Activated CD8-positive, alpha-beta T cell treated with anti-CD3 and anti-CD28 coated beads for 36 hours (primary cell): ENCODE results near the gene AFF1. TPM values are rescaled to one million over a fixed set of nuclear protein-coding genes. Genes with fewer than 3 reads are reported as not detected.

Experiments
- ATAC-seq: fragments of 200-7000 bp; cut with Tn5 transposase; one replicate; pipeline ENCODE4 v1.10.0; 2021; ENCODE audit warnings: mild to moderate bottlenecking, moderate library complexity
- CTCF ChIA-PET: fragments of 350-600 bp; sonication (Branson Sonifier 250); formaldehyde crosslinking; loops from one replicate; lab custom pipeline; 2021; ENCODE audit warnings: antibody characterized with exemption; lab: Charles Lee
- POLR2A ChIA-PET: fragments of 350-600 bp; sonication (Branson Sonifier 250); formaldehyde crosslinking; loops from one replicate; lab custom pipeline; 2021; ENCODE audit warnings: antibody characterized with exemption; lab: Charles Lee
- DNase-seq: peaks from one replicate; pipeline ENCODE4 v3.0.0-alpha.2; 2020
- H3K27ac Mint-ChIP-seq: one replicate; pipeline ENCODE4 v1.8.0; 2021; ENCODE audit warnings: mild to moderate bottlenecking, mixed read lengths
- H3K27me3 Mint-ChIP-seq: one replicate; pipeline ENCODE4 v1.8.0; 2021; ENCODE audit warnings: mixed read lengths
- H3K36me3 Mint-ChIP-seq: one replicate; pipeline ENCODE4 v1.8.0; 2021; ENCODE audit warnings: low read depth, mixed read lengths
- H3K4me1 Mint-ChIP-seq: one replicate; pipeline ENCODE4 v1.8.0; 2021; ENCODE audit warnings: low read depth, mixed read lengths
- H3K4me3 Mint-ChIP-seq: one replicate; pipeline ENCODE4 v1.8.0; 2021; ENCODE audit warnings: mild to moderate bottlenecking, moderate library complexity, mixed read lengths
- H3K9me3 Mint-ChIP-seq: one replicate; pipeline ENCODE4 v1.8.0; 2021; ENCODE audit warnings: mixed read lengths
- intact Hi-C: fragments of 100-400 bp; cut with micrococcal nuclease; formaldehyde crosslinking; loops from one replicate; pipeline ENCODE4 v1.10.0; 2022
- total RNA-seq, 2 experiments: library from RNA; stranded (reverse); gene quantifications; one replicate each; pipeline ENCODE4 v1.2.3, GENCODE V29; 2021
- TF ChIP-seq, protein P1 (sequence below): fragments of 200-600 bp; IDR thresholded peaks from one replicate; pipeline ENCODE4 v1.8.0; 2022; ENCODE audit warnings: antibody characterized with exemption, mild to moderate bottlenecking

Gene AFF1
- total RNA-seq, 2 experiments from 2014 or later = 40.3 to 45.4 TPM

DNA sequence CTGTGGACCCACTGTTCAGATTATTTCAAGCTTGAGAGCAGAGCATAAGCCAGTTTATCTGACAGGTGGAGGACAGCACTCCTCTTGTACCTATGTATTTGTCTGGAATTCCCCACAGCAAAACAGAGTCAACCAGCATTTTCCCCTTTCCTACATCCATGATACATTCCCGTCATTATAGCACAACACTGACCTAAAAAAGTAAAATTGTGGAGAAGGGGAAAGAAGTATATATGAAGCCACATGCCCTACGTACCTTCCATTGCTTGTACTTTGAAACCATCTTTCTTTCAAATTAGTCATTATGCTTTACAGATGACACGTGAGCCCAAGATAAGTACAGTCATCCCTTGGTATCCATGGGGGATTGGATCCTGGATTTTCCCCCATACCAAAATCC is 212.3 kb downstream of the AFF1 start:
- H3K4me3 Mint-ChIP-seq = no peak overlapping the region
- CTCF ChIA-PET = interaction anchor here (1.2 to 1.5 kb wide), 2 partner anchors 88 to 91 kb away, joined by 4 to 6 read pairs; no protein-coding TSS in a partner anchor
- TF ChIP-seq, protein P1, sequence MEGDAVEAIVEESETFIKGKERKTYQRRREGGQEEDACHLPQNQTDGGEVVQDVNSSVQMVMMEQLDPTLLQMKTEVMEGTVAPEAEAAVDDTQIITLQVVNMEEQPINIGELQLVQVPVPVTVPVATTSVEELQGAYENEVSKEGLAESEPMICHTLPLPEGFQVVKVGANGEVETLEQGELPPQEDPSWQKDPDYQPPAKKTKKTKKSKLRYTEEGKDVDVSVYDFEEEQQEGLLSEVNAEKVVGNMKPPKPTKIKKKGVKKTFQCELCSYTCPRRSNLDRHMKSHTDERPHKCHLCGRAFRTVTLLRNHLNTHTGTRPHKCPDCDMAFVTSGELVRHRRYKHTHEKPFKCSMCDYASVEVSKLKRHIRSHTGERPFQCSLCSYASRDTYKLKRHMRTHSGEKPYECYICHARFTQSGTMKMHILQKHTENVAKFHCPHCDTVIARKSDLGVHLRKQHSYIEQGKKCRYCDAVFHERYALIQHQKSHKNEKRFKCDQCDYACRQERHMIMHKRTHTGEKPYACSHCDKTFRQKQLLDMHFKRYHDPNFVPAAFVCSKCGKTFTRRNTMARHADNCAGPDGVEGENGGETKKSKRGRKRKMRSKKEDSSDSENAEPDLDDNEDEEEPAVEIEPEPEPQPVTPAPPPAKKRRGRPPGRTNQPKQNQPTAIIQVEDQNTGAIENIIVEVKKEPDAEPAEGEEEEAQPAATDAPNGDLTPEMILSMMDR = no peak
- peaks cover 3% of the 10 kb centered on the region for H3K4me1 Mint-ChIP-seq
- H3K27me3 Mint-ChIP-seq = no peaks in the 10 kb centered on the region
- no peak overlapping the region for H3K27ac Mint-ChIP-seq
- ATAC-seq = no peak
- intact Hi-C loops = no loop called here
- no peaks in the 10 kb centered on the region for H3K9me3 Mint-ChIP-seq
- POLR2A ChIA-PET = no interaction called here
- DNase-seq = no peak
- peaks cover 4% of the 10 kb centered on the region for H3K36me3 Mint-ChIP-seq

DNA sequence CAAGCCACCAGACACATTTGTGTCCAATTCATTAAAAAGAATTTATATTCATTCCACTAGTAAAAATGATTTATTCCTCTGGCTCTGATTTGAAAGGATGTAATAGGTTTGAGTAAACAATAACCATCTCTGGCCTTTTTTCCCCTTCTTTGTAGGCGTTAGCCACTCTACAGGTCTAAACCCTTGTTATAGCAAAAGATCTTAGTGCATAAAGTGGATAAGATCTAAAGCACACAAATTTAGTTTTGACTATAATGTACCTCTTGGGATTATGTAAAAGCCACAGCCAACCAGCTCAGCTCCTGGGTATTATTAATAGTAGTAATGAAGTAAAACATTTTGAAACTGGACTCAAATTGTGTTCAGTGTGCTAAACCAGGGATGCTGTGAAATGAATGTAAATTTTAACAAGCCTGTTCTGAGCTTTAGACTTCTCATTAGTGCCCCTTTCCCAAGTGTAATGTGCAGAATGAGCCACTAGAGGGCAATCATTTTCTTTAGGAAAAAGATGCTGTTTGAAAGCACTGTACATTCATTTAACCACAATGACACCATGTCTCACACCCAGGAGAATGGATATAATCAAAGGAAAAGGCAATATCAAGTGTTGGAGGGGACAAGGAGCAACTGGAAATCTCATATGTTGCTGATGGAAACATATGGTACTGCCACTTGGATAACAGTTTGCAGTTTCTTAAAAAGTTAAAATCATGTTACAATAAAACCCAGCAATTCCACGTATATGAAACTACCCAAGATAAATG is 215.9 kb downstream of the AFF1 start:
- intact Hi-C loops = loop anchor here (2.0 kb wide), 1 partner anchor 84 kb away; no protein-coding TSS in a partner anchor
- no peaks in the 10 kb centered on the region for H3K36me3 Mint-ChIP-seq
- CTCF ChIA-PET = interaction anchor here (0.6 to 3.4 kb wide), 33 partner anchors 8 to 228 kb away, joined by 3 to 50 read pairs (median 4); partner anchors contain the start of gene KLHL8
- DNase-seq = peak; percentile 59
- ATAC-seq = peak; percentile 88
- no peaks in the 10 kb centered on the region for H3K4me1 Mint-ChIP-seq
- POLR2A ChIA-PET = no interaction called here
- TF ChIP-seq, protein P1 = peak; percentile 94
- H3K27ac Mint-ChIP-seq = no peak overlapping the region
- H3K9me3 Mint-ChIP-seq = no peaks in the 10 kb centered on the region
- no peak overlapping the region for H3K4me3 Mint-ChIP-seq
- H3K27me3 Mint-ChIP-seq = no peaks in the 10 kb centered on the region

DNA sequence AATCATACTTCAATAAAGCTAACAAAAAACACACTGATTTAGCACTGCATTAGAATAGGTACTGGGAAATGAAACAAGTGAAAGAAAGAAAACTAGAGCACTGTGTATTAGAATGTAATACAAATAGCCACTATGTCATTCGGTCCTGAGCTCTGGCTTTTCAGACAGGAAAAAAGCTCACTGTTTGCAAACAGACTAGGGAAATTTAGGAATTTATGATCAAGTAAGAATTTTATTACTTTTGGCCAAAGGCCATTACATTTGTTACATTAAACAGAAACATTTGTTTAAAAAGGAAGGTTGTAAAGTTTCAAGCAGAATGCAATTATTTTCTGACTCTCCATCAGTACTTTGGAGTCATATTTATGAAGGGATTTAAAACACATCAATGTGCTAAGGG is 216.9 kb downstream of the AFF1 start:
- intact Hi-C loops = loop anchor here (2.0 kb wide), 1 partner anchor 83 kb away; no protein-coding TSS in a partner anchor
- H3K4me3 Mint-ChIP-seq = no peak overlapping the region
- ATAC-seq (no peak), DNase-seq (no peak)
- H3K36me3 Mint-ChIP-seq = no peaks in the 10 kb centered on the region
- TF ChIP-seq, protein P1 = no peak
- no peaks in the 10 kb centered on the region for H3K9me3 Mint-ChIP-seq
- H3K27me3 Mint-ChIP-seq = no peaks in the 10 kb centered on the region
- CTCF ChIA-PET = interaction anchor here (0.8 to 3.4 kb wide), 17 partner anchors 9 to 229 kb away, joined by 3 to 50 read pairs (median 6); partner anchors contain the start of gene KLHL8
- POLR2A ChIA-PET = no interaction called here
- H3K27ac Mint-ChIP-seq = no peak overlapping the region
- H3K4me1 Mint-ChIP-seq = no peaks in the 10 kb centered on the region

DNA sequence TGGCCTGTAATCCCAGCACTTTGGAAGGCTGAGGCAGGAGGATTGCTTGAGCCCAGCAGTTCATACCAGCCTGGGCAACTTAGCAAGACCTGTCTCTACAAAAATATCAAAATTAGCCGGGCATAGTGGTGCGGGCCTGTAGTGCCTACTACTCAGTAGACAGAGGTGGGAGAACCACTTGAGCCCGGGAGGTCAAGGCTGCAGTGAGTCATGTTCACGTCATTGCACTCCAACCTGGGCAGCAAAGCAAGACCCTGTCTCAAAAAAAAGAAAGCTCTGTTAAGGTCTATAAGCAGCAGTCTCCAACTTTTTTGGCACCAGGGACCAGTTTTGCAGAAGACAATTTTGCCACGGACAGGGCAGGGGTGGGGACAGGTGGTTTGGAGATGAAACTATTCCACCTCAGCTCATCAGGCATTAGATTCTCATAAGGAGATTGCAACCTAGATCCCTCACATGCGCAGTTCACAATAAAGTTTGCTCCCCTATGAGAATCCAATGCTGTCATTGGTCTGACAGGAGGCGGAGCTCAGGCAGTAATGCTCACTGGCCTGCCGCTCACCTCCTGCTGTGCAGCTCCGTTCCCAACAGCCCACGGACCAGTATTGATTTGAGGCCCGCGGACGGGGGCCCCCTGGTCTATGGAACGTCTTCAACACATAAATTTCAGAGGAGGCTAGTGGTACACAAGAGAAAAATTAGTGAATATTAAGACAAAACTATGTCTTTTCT is 217.7 kb downstream of the AFF1 start:
- Mint-ChIP-seq H3K36me3 (no peaks in the 10 kb centered on the region), H3K9me3 (no peaks in the 10 kb centered on the region), H3K4me1 (no peaks in the 10 kb centered on the region), H3K27ac (no peak overlapping the region), H3K27me3 (no peaks in the 10 kb centered on the region), H3K4me3 (no peak overlapping the region)
- ATAC-seq (no peak), DNase-seq (no peak)
- ChIA-PET CTCF (interaction anchor here (1.1 to 3.4 kb wide), 5 partner anchors 8 to 230 kb away, joined by 4 to 50 read pairs (median 19); no protein-coding TSS in a partner anchor), POLR2A (no interaction called here)
- TF ChIP-seq, protein P1 = no peak
- intact Hi-C loops = no loop called here
